HL-60 (cell line): Measurements from ENCODE around the gene PGAP1.

Experiments used
- DNase-seq, 2 experiments: peaks; one replicate each; pipeline ENCODE4 v3.0.0-alpha.2; 2010 to 2020; ENCODE audit warnings: low read depth in 1 of 2, low spot score in 1 of 2
- H3K27ac ChIP-seq: fragments of 250-450 bp; sonication (Bioruptor Pico); replicated peaks from 2 replicates; pipeline ENCODE4 v1.5.1; 2020; ENCODE audit warnings: mild to moderate bottlenecking, moderate library complexity
- H3K27me3 ChIP-seq: fragments of 250-450 bp; sonication (Bioruptor Pico); 2 replicates; pipeline ENCODE4 v1.5.1; 2021; ENCODE audit warnings: mild to moderate bottlenecking, moderate library complexity; ENCODE audit not compliant: insufficient read depth, poor library complexity, severe bottlenecking
- H3K4me3 ChIP-seq: replicated peaks from 2 replicates; pipeline ENCODE4 v1.5.1; 2011; ENCODE audit warnings: mild to moderate bottlenecking, control low read depth, low read length; ENCODE audit not compliant: insufficient read depth
- GABPA ChIP-seq: IDR thresholded peaks from 2 replicates; pipeline ENCODE4 v1.6.1; 2012; ENCODE audit warnings: low read depth
- POLR2AphosphoS5 ChIP-seq: IDR thresholded peaks from 2 replicates; pipeline ENCODE4 v1.6.1; 2012; ENCODE audit warnings: low read depth
- REST ChIP-seq: IDR thresholded peaks from 2 replicates; pipeline ENCODE4 v1.6.1; 2012; ENCODE audit warnings: low read depth; ENCODE audit not compliant: insufficient replicate concordance
- SPI1 ChIP-seq: IDR thresholded peaks from 2 replicates; pipeline ENCODE4 v1.6.1; 2012; ENCODE audit warnings: low read depth, mild to moderate bottlenecking, borderline replicate concordance
- TF ChIP-seq, protein P1 (sequence below): IDR thresholded peaks from one replicate; pipeline ENCODE4 v1.5.1; 2011; ENCODE audit warnings: low read length, control low read depth, inconsistent platforms; ENCODE audit not compliant: insufficient read depth

Gene PGAP1

DNA sequence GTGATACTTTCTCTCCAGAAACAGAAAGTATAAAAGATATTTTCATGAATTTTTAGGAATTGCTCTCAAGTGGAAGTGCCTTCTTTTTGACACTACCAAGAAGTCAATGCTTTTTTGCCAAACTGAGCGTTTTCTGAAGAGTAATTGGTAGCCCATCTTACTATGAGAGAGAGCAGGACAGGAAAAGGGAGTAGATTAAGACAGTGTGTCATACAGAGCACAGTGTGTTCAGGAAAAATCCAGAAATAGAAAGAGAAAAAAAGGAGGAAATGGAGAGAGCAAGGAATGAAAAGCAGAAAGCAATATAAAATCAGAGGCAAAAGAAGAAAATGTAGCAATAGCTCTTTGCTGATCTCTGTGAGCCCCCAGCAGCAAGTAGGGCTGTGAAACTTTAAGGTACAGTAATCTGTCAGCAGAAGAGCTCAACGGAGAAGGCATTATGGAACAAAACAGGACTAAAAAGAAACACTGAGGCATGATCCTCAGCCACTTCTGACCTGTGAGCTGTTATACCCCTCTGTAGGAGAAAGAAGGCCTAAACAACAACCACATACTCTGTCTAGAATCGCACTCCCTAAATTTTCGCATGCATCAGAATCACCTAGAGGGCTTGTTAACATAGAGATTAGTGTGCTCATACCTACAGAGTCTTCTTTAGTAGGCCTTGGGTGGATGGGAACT lies 15.0 kb upstream of the PGAP1 start:
- no peak for DNase-seq
- TF ChIP-seq POLR2AphosphoS5 = no peak
- TF ChIP-seq, protein P1, sequence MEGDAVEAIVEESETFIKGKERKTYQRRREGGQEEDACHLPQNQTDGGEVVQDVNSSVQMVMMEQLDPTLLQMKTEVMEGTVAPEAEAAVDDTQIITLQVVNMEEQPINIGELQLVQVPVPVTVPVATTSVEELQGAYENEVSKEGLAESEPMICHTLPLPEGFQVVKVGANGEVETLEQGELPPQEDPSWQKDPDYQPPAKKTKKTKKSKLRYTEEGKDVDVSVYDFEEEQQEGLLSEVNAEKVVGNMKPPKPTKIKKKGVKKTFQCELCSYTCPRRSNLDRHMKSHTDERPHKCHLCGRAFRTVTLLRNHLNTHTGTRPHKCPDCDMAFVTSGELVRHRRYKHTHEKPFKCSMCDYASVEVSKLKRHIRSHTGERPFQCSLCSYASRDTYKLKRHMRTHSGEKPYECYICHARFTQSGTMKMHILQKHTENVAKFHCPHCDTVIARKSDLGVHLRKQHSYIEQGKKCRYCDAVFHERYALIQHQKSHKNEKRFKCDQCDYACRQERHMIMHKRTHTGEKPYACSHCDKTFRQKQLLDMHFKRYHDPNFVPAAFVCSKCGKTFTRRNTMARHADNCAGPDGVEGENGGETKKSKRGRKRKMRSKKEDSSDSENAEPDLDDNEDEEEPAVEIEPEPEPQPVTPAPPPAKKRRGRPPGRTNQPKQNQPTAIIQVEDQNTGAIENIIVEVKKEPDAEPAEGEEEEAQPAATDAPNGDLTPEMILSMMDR = no peak
- no peak for TF ChIP-seq REST
- TF ChIP-seq GABPA = no peak
- TF ChIP-seq SPI1 = no peak
- H3K27me3 ChIP-seq = no peaks in the 10 kb centered on the region
- H3K4me3 ChIP-seq = no peak overlapping the region
- no peak overlapping the region for H3K27ac ChIP-seq

GRCh38 chr2:196939371-196939770 lies 12.9 kb upstream of the PGAP1 start:
- Histone ChIP-seq H3K4me3 (no peak overlapping the region), H3K27me3 (no peaks in the 10 kb centered on the region), H3K27ac (no peak overlapping the region)
- TF ChIP-seq GABPA (no peak), POLR2AphosphoS5 (no peak), REST (no peak), SPI1 (no peak)
- TF ChIP-seq, protein P1 = no peak
- DNase-seq = no peak

DNA sequence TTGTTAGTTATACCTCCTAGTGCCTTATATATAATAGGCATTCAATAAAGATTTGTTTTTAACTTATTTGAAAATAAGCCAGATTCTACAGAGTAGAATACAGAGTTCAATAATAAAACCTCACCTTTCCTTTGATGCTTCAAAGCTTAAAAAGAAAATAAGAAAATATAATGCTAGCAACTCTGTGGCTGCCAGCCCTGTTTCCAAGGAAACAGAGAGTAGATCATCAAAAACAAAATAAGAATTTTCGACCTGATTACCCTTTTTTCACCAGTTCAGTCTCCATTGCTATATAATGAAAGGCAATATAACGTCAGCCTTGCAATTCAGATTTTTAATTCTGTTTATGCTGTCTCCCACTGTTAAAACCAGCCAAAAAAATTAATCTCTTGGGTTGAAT lies 8.9 kb upstream of the PGAP1 start:
- no peak for DNase-seq
- no peak for TF ChIP-seq REST
- TF ChIP-seq, protein P1 = no peak
- no peak for TF ChIP-seq GABPA
- no peak for TF ChIP-seq POLR2AphosphoS5
- TF ChIP-seq SPI1 = no peak
- Histone ChIP-seq H3K27ac (no peak overlapping the region), H3K4me3 (no peak overlapping the region), H3K27me3 (no peaks in the 10 kb centered on the region)
